NB4 (cell line): ENCODE measurements around the gene PIGM.

Experiments
- CTCF ChIP-seq: IDR thresholded peaks from one replicate; pipeline ENCODE4 v1.5.1; 2012; ENCODE audit warnings: low read depth, low read length
- MAX ChIP-seq: IDR thresholded peaks from 2 replicates; pipeline ENCODE4 v1.6.1; 2011; ENCODE audit warnings: low read depth, low read length
- POLR2A ChIP-seq: IDR thresholded peaks from 2 replicates; pipeline ENCODE4 v1.6.1; 2011; ENCODE audit warnings: mild to moderate bottlenecking; ENCODE audit not compliant: insufficient read length; ENCODE audit errors: extremely low read depth

- no peak for TF ChIP-seq CTCF
- TF ChIP-seq MAX: no peak
- no peak for TF ChIP-seq POLR2A
Measured at GRCh38 chr1:160050619-160051018, 18.8 kb upstream of the PIGM start.
